Esophagus muscularis mucosa (tissue), 4 donors: ENCODE data around the gene ZNF804B. TPM values are rescaled to one million over a fixed set of nuclear protein-coding genes. Genes with fewer than 3 reads are reported as not detected.

Experiments used
- DNase-seq: peaks from one replicate; pipeline ENCODE4 v3.0.0-alpha.2; 2017; ENCODE audit errors: extremely low spot score
- H3K27ac ChIP-seq, 4 donors: fragments of 200-600 bp; sonication (generic); replicated peaks in 1 of 4; 1 replicate in 3 of 4; 2 replicates in 1 of 4; pipeline ENCODE4 v1.5.1; 2016 to 2019; ENCODE audit warnings: mild to moderate bottlenecking in 1 of 4
- H3K27me3 ChIP-seq, 4 donors: fragments of 200-600 bp; sonication (generic); one replicate each; pipeline versions ENCODE4 v1.5.1 to v1.6.0; 2016 to 2019
- H3K36me3 ChIP-seq, 4 donors: fragments of 200-600 bp; sonication (generic); one replicate each; pipeline ENCODE4 v1.5.1; 2016 to 2019
- H3K4me1 ChIP-seq, 4 donors: fragments of 200-600 bp; sonication (generic); one replicate each; pipeline ENCODE4 v1.5.1; 2016 to 2019
- H3K4me3 ChIP-seq, 4 donors: fragments of 200-600 bp; sonication (generic); 1 replicate in 2 of 4; 2 replicates in 2 of 4; pipeline ENCODE4 v1.5.1; 2016 to 2019; ENCODE audit warnings: mild to moderate bottlenecking in 4 of 4, moderate library complexity in 1 of 4
- H3K9me3 ChIP-seq, 4 donors: fragments of 200-600 bp; sonication (generic); 1 replicate in 3 of 4; 2 replicates in 1 of 4; pipeline ENCODE4 v1.5.1; 2016 to 2019
- CTCF ChIP-seq, 3 experiments: fragments of 200-600 bp in 2 of 3; fragments of 450-650 bp in 1 of 3; sonication (generic) in 2 of 3; IDR thresholded peaks; one replicate each; pipeline ENCODE4 v1.5.1; 2017 to 2019; ENCODE audit warnings: antibody characterized with exemption in 3 of 3, mild to moderate bottlenecking in 2 of 3, moderate library complexity in 1 of 3
- EP300 ChIP-seq: sonication (generic); formaldehyde crosslinking; IDR thresholded peaks from one replicate; pipeline ENCODE4 v1.6.1; 2017; ENCODE audit warnings: antibody characterized with exemption
- POLR2A ChIP-seq: fragments of 450-650 bp; IDR thresholded peaks from one replicate; pipeline ENCODE4 v1.6.1; 2017; ENCODE audit warnings: antibody characterized with exemption, moderate library complexity, mild to moderate bottlenecking, low read depth
- POLR2AphosphoS5 ChIP-seq, 2 donors: sonication (generic); formaldehyde crosslinking; IDR thresholded peaks; one replicate each; pipeline ENCODE4 v1.6.1; 2017; ENCODE audit warnings: antibody characterized with exemption in 2 of 2
- WGBS: methylation state at CpG from one replicate; pipeline ENCODE4 v1.1.5; 2018; 5-methylcytosine and 5-hydroxymethylcytosine counted together
- intact Hi-C: fragments of 100-400 bp; cut with DNase I; formaldehyde crosslinking; loops from one replicate; pipeline ENCODE4 v1.15.1; 2023
- total RNA-seq, 4 donors: library from RNA; depleted of rRNA; stranded (reverse); fragments of >200 nt; gene quantifications; one replicate each; pipeline versions ENCODE4 v1.1.0 to v1.2.1, GENCODE V29; 2016

Gene ZNF804B
- total RNA-seq, 4 donors from 2014 or later: not detected

GRCh38 chr7:88842201-88842600 lies 82.7 kb downstream of the ZNF804B start:
- Histone ChIP-seq H3K27ac (no peak overlapping the region), H3K36me3 (no peaks in the 10 kb centered on the region), H3K4me3 (no peak overlapping the region), H3K4me1 (no peaks in the 10 kb centered on the region), H3K9me3 (no peaks in the 10 kb centered on the region), H3K27me3 (no peaks in the 10 kb centered on the region)
- intact Hi-C loops: no loop called here
- TF ChIP-seq POLR2AphosphoS5 (IDR thresholded peaks at IDR 0.05): no peak
- no peak for TF ChIP-seq EP300
- TF ChIP-seq POLR2A: no peak
- no peak for TF ChIP-seq CTCF (IDR thresholded peaks at IDR 0.05)
- no peak for DNase-seq

GRCh38 chr7:88845091-88845490 lies 85.6 kb downstream of the ZNF804B start:
- H3K9me3 ChIP-seq: no peaks in the 10 kb centered on the region
- H3K27ac ChIP-seq: no peak overlapping the region
- intact Hi-C loops: no loop called here
- no peak for TF ChIP-seq POLR2AphosphoS5 (IDR thresholded peaks at IDR 0.05)
- TF ChIP-seq CTCF (IDR thresholded peaks at IDR 0.05): no peak
- TF ChIP-seq POLR2A: no peak
- no peak for TF ChIP-seq EP300
- no peak for DNase-seq
- H3K4me3 ChIP-seq: no peak overlapping the region
- no peaks in the 10 kb centered on the region for H3K4me1 ChIP-seq
- no peaks in the 10 kb centered on the region for H3K27me3 ChIP-seq
- WGBS: 90% methylated on average over 12 of the region's 12 CpGs
- no peaks in the 10 kb centered on the region for H3K36me3 ChIP-seq

GRCh38 chr7:88851220-88851619 lies 91.7 kb downstream of the ZNF804B start:
- Histone ChIP-seq H3K4me3 (no peak overlapping the region), H3K27ac (no peak overlapping the region), H3K9me3 (peaks cover 0 to 9% (median 0%) of the 10 kb centered on the region in 4 donors), H3K4me1 (no peaks in the 10 kb centered on the region), H3K27me3 (no peaks in the 10 kb centered on the region), H3K36me3 (no peaks in the 10 kb centered on the region)
- TF ChIP-seq POLR2A: no peak
- TF ChIP-seq EP300: no peak
- TF ChIP-seq POLR2AphosphoS5 (IDR thresholded peaks at IDR 0.05): no peak
- TF ChIP-seq CTCF (IDR thresholded peaks at IDR 0.05): no peak
- intact Hi-C loops: no loop called here
- 92% methylated on average over 1 of the region's 1 CpG for WGBS
- no peak for DNase-seq

- Histone ChIP-seq H3K4me1 (no peaks in the 10 kb centered on the region), H3K36me3 (no peaks in the 10 kb centered on the region), H3K9me3 (no peaks in the 10 kb centered on the region), H3K27me3 (no peaks in the 10 kb centered on the region), H3K4me3 (no peak overlapping the region), H3K27ac (no peak overlapping the region)
- TF ChIP-seq POLR2A: no peak
- TF ChIP-seq CTCF (IDR thresholded peaks at IDR 0.05): no peak
- no peak for TF ChIP-seq EP300
- TF ChIP-seq POLR2AphosphoS5 (IDR thresholded peaks at IDR 0.05): no peak
- intact Hi-C loops: no loop called here
- no peak for DNase-seq
Observed at GRCh38 chr7:88859288-88859687, 99.8 kb downstream of the ZNF804B start.

GRCh38 chr7:88866265-88866863 lies 106.9 kb downstream of the ZNF804B start:
- Histone ChIP-seq H3K9me3 (no peaks in the 10 kb centered on the region), H3K4me3 (no peak overlapping the region), H3K36me3 (no peaks in the 10 kb centered on the region), H3K4me1 (no peaks in the 10 kb centered on the region), H3K27ac (no peak overlapping the region), H3K27me3 (no peaks in the 10 kb centered on the region)
- no peak for TF ChIP-seq EP300
- no peak for TF ChIP-seq CTCF (IDR thresholded peaks at IDR 0.05)
- TF ChIP-seq POLR2AphosphoS5 (IDR thresholded peaks at IDR 0.05): no peak
- TF ChIP-seq POLR2A: no peak
- 65% methylated on average over 2 of the region's 2 CpGs for WGBS
- intact Hi-C loops: no loop called here
- no peak for DNase-seq
